Measurements from ENCODE around the gene PKIG. TPM values are rescaled to one million over a fixed set of nuclear protein-coding genes. Genes with fewer than 3 reads are reported as not detected.
"Not testable (repeated sequence)": the region's sequence is repeated elsewhere in the genome, so short reads cannot be mapped to it uniquely, and the experiment has no call there.

The PKIG gene
- total RNA-seq, 1 donor from 2014 or later, result 92.0 TPM

- DNase-seq (ENCODE audit: low spot score), result peak; percentile 15
These were observed 9.6 kb upstream of the PKIG start for GRCh38 chr20:44572551-44573500.

DNA sequence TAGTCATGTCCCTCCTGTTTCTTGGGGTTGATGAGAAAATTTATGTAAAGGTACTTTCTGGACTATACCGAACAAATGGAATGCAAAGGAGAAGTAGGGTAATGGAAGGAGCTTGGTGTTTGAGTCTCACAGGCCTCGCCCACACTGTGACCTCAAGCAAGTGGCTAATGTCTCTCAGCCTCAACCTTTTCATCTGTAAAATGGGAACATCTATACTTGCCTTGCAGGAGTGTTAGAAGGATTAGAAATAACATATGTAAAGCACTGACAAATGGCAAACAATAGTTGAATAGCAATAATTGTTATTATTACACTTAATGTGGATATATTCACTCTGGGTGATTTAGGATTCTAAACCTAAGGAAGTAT lies 8.9 kb upstream of the PKIG start:
- no peak for DNase-seq (ENCODE audit: low spot score)

DNA sequence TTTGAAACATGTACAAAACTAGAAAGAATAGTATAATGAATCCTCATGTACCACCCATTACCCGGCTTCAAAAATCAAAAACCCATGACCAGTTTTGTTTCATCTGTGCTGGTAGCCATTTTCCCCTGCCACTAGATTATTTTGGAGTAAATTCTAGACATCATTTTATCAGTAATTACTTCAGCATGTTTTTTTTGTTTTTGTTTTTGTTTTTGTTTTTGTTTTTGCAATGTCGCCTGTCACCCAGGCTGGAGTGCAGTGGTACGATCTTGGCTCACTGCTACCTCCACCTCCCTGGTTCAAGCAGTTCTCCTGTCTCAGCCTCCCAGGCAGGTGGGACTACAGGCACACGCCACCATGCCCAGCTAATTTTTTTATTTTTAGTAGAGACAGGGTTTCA lies 8.0 kb upstream of the PKIG start:
- no peak for DNase-seq (ENCODE audit: low spot score)

- no peak for DNase-seq (ENCODE audit: low spot score)
These were observed 6.1 kb upstream of the PKIG start for GRCh38 chr20:44576297-44576696.

DNA sequence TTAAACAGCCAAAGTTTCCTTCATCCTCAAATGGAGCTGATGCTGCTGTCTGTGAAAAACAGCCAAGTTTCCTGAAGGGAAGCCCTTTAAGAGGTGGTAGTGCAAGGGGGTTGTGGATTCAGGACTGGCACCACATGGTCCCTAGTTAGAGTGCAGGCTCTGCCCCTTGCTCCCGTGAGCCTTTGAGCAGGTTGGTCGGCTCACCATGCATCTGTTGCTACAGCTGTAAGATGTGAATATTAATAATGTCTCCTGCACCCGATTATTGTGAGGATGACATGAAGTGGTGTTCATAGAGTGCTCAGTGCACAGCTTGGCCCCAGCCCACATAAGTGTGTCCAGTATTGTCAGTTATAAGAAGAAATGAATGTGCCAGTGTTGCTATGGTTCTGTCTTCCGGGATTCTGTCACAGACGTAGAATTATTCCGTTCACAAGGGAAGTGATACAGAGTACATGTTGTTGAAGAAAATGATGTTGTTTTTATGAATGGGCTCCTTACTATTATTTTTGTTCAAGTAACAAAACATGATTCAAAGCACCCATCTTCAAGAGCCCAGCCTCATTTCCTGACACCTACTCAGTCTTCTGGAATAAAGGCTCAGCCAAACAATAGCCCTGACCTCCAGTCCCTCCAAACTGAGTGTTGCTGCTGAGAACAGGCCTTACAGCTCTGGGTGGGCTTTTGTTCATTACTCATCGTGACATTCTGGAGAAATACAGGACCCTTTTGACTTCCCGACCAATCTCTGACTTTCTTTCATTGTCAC lies 2.9 kb upstream of the PKIG start:
- no peak for DNase-seq (ENCODE audit: low spot score)

DNA sequence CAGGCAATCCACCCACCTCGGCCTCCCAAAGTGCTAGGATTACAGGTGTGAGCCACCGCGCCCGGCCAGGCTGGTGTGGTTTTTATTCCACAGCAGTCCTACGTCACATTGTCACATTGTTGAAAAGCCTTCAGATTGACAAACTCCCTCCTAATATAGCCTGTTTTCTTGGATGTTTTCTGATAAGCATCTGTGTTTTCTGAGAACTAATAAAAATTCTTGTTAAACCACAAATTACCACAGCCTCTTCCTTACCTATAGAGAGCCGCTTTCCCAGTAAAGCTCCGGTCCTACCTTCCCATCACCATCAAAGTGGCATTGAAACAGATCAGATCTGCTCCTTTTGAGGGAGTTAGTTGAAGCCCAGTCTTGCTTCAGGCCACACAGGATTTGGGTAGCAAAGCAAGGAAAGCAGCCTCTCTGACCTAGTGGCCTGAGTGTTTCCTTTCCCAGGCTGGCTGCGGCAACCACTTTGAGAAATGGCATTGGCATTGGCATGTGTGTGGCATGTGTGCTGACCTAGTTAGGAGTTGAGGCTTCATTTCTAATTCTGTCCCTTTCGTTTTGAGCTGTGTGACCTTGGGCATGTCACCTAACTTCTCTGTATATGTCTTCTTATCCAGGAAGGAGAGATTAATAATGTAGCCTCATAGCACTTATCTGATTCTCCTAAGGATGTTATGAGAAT lies 1.7 kb upstream of the PKIG start:
- DNase-seq (ENCODE audit: low spot score), result no peak

GRCh38 chr20:44581515-44581914 lies 864 bp upstream of the PKIG start:
- no peak for DNase-seq (ENCODE audit: low spot score)

DNA sequence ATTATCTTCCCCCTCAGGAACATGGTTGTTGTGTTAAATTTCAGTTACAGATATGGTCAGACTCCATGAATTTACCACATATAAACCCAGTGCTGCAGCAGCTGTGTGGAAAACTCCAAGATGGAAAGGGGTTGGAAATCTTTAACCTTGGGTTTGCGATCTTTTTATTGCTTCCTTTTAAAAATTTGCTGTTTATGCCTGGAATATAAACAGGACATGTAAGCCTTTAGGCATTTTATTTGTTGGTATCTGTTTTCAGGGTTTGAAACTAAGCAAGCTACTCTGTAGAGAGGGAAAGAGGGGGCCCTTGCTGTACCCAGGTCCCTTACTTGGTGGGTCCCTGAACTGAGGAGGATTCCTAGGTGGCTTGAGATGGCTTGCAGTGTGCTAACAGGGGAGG lies 778 bp downstream of the PKIG start:
- no peak for DNase-seq (ENCODE audit: low spot score)

DNA sequence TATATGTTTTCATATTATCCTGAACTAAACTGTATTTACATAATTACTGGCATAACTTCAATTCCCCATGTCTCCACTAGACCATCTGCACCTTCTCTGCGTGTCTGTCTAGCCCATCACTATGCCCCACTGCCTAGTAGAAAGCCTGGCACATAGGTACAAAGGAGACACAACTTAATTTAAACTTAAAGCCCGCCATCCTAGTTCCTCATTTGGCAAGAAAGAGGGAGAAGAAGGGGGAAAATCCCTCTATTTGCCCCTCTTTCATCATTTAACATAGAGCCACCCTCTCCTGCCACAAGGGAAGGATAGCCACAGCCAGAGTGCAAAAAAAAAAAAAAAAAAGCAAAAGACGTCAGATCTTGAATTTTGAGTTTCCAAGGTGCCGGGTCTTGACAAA lies 1.8 kb downstream of the PKIG start:
- DNase-seq (ENCODE audit: low spot score), result no peak

DNA sequence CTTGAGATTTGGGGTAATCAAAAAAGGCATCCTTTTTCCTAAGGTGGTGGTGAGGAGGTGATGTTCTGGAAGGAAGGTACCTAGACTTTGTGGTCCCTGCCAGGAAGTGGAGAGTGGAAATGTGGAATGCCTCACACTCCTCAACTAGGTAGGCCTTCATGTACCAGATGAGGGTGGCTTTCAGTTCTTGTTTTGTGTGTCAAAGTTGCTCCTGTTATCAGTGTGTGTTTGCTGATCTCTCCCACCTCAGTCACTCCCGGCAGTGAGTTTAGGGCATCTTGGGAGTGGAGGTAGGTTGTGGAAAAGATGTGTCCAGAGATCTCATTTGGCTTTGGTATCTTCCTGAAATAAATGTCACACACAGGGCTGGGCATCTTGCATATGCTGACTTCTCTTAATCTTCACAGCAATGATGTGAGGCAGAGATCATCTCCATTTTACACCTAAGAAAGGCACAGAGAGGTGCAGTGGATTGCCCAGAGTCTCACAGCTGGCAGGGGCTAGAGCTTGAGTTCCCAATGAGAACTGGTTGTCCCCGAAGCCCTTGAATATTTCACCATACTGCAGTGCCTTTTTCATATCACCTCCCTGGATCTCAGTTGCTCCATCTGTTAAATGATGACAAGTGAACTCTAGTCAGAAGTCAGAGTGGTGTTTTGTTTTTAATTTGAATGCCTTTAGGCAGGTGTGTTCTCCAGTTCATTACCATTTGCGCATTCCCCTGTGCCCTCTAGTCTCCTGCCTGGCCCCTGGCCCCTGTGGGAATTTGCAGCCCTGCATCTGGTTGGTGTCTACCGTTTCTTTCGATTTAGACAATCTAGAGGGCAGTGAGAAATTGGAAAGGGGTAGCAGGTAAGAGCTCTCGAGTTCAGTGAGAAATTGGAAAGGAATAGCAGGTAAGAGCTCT lies 2.9 kb downstream of the PKIG start:
- no peak for DNase-seq (ENCODE audit: low spot score)

DNA sequence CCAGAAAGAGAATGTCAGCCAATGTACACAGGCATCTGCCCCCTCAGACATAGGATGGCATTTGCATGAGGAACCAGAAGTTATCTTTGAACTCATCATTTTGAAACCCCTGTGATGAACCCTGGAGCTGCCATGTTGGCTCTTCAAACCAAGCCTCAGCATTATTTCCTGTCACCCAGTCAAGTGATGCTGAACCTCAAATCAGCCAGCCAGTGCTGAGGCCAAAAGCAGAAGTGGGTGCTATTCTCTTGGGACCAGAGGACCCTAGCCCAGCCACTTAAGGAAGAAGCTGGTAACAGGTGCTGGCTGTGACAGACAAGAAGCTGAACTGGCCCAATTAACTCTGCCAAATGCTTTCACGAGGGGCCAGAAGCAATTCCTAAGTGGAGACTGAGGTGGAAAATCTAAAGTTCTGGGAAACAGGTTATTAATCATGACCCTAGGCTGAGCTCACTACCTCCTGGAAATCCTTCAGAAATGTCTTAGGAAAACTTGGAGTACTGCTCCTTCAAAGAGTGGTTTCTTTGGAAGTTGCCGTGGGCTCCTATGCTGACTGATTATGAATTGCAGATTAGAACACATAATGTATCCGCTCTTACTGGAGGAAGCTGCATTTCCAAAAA lies 4.0 kb downstream of the PKIG start:
- no peak for DNase-seq (ENCODE audit: low spot score)

DNA sequence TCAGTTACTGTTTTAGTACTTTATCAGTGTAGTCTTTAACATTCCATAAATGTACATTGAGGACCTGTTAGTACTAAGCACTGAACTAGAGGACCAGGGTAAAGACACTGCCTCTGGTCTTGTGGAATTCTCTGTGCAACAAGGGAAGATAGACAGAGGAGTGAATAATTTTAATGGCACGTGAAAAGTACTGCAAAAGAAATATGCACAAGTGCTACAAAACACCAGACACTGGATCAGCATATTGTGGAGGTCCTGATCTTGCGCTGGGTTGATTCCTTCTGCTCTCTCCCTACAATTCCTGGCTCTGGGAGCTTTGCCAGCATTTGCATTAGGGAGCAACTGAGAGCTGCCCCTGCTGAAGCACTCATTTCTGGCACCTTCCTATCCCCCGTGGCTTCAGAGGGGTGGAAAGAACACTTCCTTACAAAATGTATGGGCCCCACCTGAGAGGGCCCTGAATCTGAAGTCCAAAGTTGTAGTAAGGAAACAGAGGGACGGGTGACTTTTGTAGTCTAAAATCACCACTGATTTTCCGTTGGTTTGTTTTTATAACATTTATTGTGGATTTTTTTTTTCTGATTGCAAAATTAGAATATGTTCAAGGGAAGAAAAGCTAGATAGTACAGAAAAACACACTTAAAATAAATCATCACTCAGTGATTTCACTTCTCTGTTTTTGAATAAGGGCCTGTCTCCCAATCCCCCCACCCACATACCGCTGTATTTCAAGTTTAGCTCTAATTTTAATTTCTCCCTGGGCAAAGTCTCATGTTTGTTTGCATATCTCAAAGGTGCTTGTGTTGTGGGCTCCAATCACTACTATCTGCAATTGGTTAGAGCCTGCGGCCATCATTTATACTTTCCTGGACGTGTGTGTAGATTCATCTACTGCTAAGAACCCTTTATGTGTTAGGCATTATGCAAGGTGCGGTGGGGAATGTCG lies 4.9 kb downstream of the PKIG start:
- no peak for DNase-seq (ENCODE audit: low spot score)

- DNase-seq (ENCODE audit: low spot score), result not testable (repeated sequence)
These were observed 5.9 kb downstream of the PKIG start for GRCh38 chr20:44588321-44588720.

GRCh38 chr20:44589537-44589936 lies 7.2 kb downstream of the PKIG start:
- no peak for DNase-seq (ENCODE audit: low spot score)

- DNase-seq (ENCODE audit: low spot score), result no peak
These were observed 8.8 kb downstream of the PKIG start for GRCh38 chr20:44590980-44591778.

- no peak for DNase-seq (ENCODE audit: low spot score)
These were observed 10.0 kb downstream of the PKIG start for GRCh38 chr20:44592366-44592765.

DNA sequence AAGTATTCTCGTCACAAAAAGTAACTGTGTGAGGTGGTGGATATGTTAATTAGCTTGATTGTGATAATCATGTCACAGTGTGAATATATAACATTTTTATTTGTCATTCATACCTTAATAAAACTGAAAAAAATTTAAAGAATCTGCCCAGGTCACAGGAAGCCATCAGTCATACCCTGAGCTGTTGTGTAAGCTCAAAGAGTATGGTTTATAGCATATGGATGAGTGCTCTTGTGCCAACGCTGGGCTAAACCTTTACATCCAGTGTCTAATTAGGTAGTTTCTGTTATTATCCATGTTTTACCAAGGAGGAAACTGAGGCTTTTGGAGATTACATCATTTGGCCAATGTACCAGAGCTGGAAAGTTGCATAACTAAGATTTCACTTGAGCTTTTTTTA lies 11.4 kb downstream of the PKIG start:
- no peak for DNase-seq (ENCODE audit: low spot score)

DNA sequence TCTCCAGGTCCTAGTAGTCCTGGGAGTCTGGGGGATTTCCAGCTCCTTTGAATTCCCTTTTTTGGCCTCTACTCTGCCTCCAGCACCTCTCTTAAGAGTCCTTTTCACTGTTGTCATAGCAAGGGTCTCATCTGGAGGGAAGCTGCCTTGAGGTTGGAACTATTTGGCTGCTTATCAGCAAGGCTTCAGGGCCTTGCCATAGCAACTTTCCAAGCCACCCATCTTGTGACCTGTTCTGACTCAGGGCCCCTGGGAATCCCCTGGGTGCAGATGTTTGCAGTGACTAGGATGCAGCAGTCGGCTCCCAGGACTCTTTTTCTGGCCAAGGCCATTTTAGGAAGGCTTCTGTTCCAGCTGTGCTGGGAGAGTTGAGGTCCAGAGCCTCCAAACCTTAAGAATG lies 12.4 kb downstream of the PKIG start:
- DNase-seq (ENCODE audit: low spot score), result no peak

DNA sequence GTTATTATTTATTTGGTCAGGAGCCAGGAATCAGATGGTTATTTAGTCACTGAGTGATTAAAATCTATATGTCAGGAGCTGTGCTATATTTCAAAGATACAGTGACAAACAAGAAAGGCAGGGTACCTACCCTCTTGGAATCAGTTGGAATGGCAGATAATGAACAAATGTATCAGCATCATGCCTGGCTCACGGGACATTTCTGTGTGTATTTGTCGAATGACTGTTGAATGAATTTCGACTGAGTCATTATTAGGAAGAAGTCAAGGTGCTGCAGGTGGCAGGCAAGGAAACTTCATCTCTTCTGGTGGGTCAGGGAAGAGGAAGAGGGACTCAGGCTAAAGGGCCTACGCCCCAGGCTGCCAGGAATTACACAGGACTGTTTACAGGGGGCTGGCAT lies 13.6 kb downstream of the PKIG start:
- no peak for DNase-seq (ENCODE audit: low spot score)
